H1 (cell line): ENCODE results near the gene TRIM44. TPM values are rescaled to one million over a fixed set of nuclear protein-coding genes. Genes with fewer than 3 reads are reported as not detected.

Source experiments
- CTCF ChIA-PET: fragments of 300-600 bp; sonication (Branson Sonifier 250); formaldehyde crosslinking; loops from one replicate; lab custom pipeline; 2021; ENCODE audit not compliant: partially characterized antibody; lab: Charles Lee
- POLR2A ChIA-PET: fragments of 300-600 bp; sonication (Branson Sonifier 250); formaldehyde crosslinking; loops from one replicate; lab custom pipeline; 2021; ENCODE audit warnings: inconsistent platforms; ENCODE audit not compliant: partially characterized antibody; lab: Charles Lee
- DNase-seq, 2 experiments: peaks; one replicate each; pipeline versions ENCODE4 v3.0.0 to v3.0.0-alpha.2; 2010 to 2022; ENCODE audit warnings: low spot score in 2 of 2, low read depth in 1 of 2, mixed read lengths in 1 of 2
- FAIRE-seq: peaks from 2 replicates; lab custom pipeline; 2011; peaks lifted over from hg19 to GRCh38; lab: Jason Lieb, UNC
- H2AFZ ChIP-seq: 2 replicates; pipeline ENCODE4 v1.8.1; 2012; ENCODE audit warnings: low read length, inconsistent platforms
- H2AK5ac ChIP-seq: 2 replicates; pipeline ENCODE4 v1.6.1; 2013; ENCODE audit warnings: low read depth, low read length
- H2BK120ac ChIP-seq: replicated peaks from 2 replicates; pipeline ENCODE3; 2013; ENCODE audit warnings: low read depth, low read length, inconsistent platforms
- H2BK12ac ChIP-seq: 2 replicates; pipeline ENCODE4 v1.6.1; 2013; ENCODE audit warnings: low read depth, low read length
- H2BK15ac ChIP-seq: 2 replicates; pipeline ENCODE4 v1.6.1; 2013; ENCODE audit warnings: low read length
- H2BK20ac ChIP-seq: 2 replicates; pipeline ENCODE4 v1.6.1; 2013; ENCODE audit warnings: low read length
- H2BK5ac ChIP-seq: 2 replicates; pipeline ENCODE4 v1.6.1; 2013; ENCODE audit warnings: low read depth, low read length
- H3K14ac ChIP-seq: 2 replicates; pipeline ENCODE4 v1.6.1; 2013; ENCODE audit warnings: inconsistent platforms; ENCODE audit not compliant: insufficient read length
- H3K18ac ChIP-seq: 2 replicates; pipeline ENCODE4 v1.6.1; 2013; ENCODE audit warnings: low read length; ENCODE audit errors: extremely low read depth
- H3K23ac ChIP-seq: 2 replicates; pipeline ENCODE4 v1.6.1; 2013; ENCODE audit warnings: inconsistent platforms; ENCODE audit not compliant: insufficient read length
- H3K23me2 ChIP-seq: 2 replicates; pipeline ENCODE4 v1.6.1; 2013; ENCODE audit warnings: low read depth, low read length
- H3K27ac ChIP-seq: 2 replicates; pipeline ENCODE4 v1.6.1; 2011; ENCODE audit warnings: low read depth, low read length, inconsistent platforms
- H3K27me3 ChIP-seq, 4 experiments: replicated peaks in 1 of 4; 1 replicate in 1 of 4; 2 replicates in 3 of 4; pipeline versions ENCODE4 v1.6.1 to v1.8.1; 2011 to 2013; ENCODE audit warnings: low read length in 3 of 4, mild to moderate bottlenecking in 3 of 4, inconsistent platforms in 2 of 4, mixed read lengths in 2 of 4, moderate library complexity in 1 of 4; ENCODE audit not compliant: control insufficient read depth in 3 of 4, insufficient read depth in 3 of 4; ENCODE audit errors: extremely low read depth in 1 of 4
- H3K36me3 ChIP-seq, 4 experiments: 2 replicates each; pipeline versions ENCODE4 v1.6.1 to v1.8.1; 2011 to 2013; ENCODE audit warnings: mild to moderate bottlenecking in 4 of 4, low read length in 3 of 4, moderate library complexity in 2 of 4, control low read depth in 1 of 4, inconsistent platforms in 1 of 4; ENCODE audit not compliant: insufficient read depth in 4 of 4, control insufficient read depth in 2 of 4
- H3K4ac ChIP-seq: replicated peaks from 2 replicates; pipeline ENCODE3; 2013; ENCODE audit warnings: low read length, low read depth, mixed read lengths, inconsistent platforms; ENCODE audit not compliant: insufficient read length
- H3K4me1 ChIP-seq, 4 experiments: replicated peaks in 1 of 4; 1 replicate in 1 of 4; 2 replicates in 3 of 4; pipeline versions ENCODE4 v1.6.1 to v1.8.1; 2011 to 2013; ENCODE audit warnings: low read length in 3 of 4, inconsistent platforms in 2 of 4, mixed read lengths in 1 of 4; ENCODE audit not compliant: insufficient read depth in 4 of 4, control insufficient read depth in 3 of 4
- H3K4me2 ChIP-seq, 2 experiments: 2 replicates each; pipeline versions ENCODE4 v1.6.1 to v1.8.1; 2011 to 2013; ENCODE audit warnings: low read depth in 2 of 2, low read length in 2 of 2, control low read depth in 1 of 2, inconsistent platforms in 1 of 2, mild to moderate bottlenecking in 1 of 2; ENCODE audit not compliant: insufficient read depth in 1 of 2
- H3K4me3 ChIP-seq, 4 experiments: fragments of 200-600, 300-600 bp in 1 of 4; sonication (generic), shearing (Covaris generic), sonication (Bioruptor Twin) in 1 of 4; 2 replicates each; pipeline versions ENCODE4 v1.5.1 to v1.8.1; 2011 to 2016; ENCODE audit warnings: low read length in 4 of 4, low read depth in 3 of 4, control low read depth in 2 of 4, inconsistent platforms in 2 of 4, mild to moderate bottlenecking in 2 of 4, mixed read lengths in 1 of 4, moderate library complexity in 1 of 4; ENCODE audit not compliant: insufficient read depth in 2 of 4; ENCODE audit errors: extremely low read depth in 1 of 4
- H3K56ac ChIP-seq: replicated peaks from 2 replicates; pipeline ENCODE3; 2013; ENCODE audit warnings: low read depth, mild to moderate bottlenecking, mixed read lengths, low read length, inconsistent platforms; ENCODE audit not compliant: insufficient read length
- H3K79me1 ChIP-seq: 2 replicates; pipeline ENCODE4 v1.6.1; 2013; ENCODE audit warnings: low read depth, low read length, control low read depth
- H3K79me2 ChIP-seq, 2 experiments: 2 replicates each; pipeline versions ENCODE4 v1.6.1 to v1.8.1; 2012 to 2013; ENCODE audit warnings: low read length in 2 of 2, mild to moderate bottlenecking in 2 of 2, inconsistent platforms in 1 of 2; ENCODE audit not compliant: insufficient read depth in 2 of 2, control insufficient read depth in 1 of 2
- H3K9ac ChIP-seq, 4 experiments: replicated peaks in 1 of 4; 1 replicate in 1 of 4; 2 replicates in 3 of 4; pipeline versions ENCODE4 v1.6.1 to v1.8.1; 2011 to 2013; ENCODE audit warnings: low read depth in 3 of 4, low read length in 3 of 4, control low read depth in 2 of 4, mild to moderate bottlenecking in 2 of 4, moderate library complexity in 2 of 4, inconsistent platforms in 1 of 4; ENCODE audit errors: extremely low read depth in 1 of 4
- H3K9me3 ChIP-seq, 2 experiments: 2 replicates each; pipeline versions ENCODE4 v1.6.1 to v1.8.1; 2012 to 2013; ENCODE audit warnings: mild to moderate bottlenecking in 2 of 2, moderate library complexity in 2 of 2, control low read depth in 1 of 2, inconsistent platforms in 1 of 2, low read depth in 1 of 2, low read length in 1 of 2, mixed read lengths in 1 of 2; ENCODE audit not compliant: insufficient read depth in 2 of 2
- H4K20me1 ChIP-seq, 2 experiments: replicated peaks in 1 of 2; 2 replicates each; pipeline versions ENCODE3 to v1.8.1; 2011 to 2013; ENCODE audit warnings: inconsistent platforms in 2 of 2, low read length in 2 of 2, mild to moderate bottlenecking in 1 of 2; ENCODE audit not compliant: insufficient read depth in 2 of 2, control insufficient read depth in 1 of 2
- H4K5ac ChIP-seq: 2 replicates; pipeline ENCODE4 v1.6.1; 2013; ENCODE audit warnings: low read length, low read depth, mixed read lengths, inconsistent platforms; ENCODE audit not compliant: insufficient read length
- H4K8ac ChIP-seq: 2 replicates; pipeline ENCODE4 v1.8.0; 2013; ENCODE audit warnings: mild to moderate bottlenecking, moderate library complexity, low read length, inconsistent platforms; ENCODE audit not compliant: insufficient read depth; ENCODE audit errors: extremely low read depth
- H4K91ac ChIP-seq: replicated peaks from 2 replicates; pipeline ENCODE3; 2013; ENCODE audit warnings: low read length, mixed read lengths, inconsistent platforms; ENCODE audit not compliant: insufficient read length
- KDM4A ChIP-seq: IDR thresholded peaks from one replicate; pipeline ENCODE4 v1.7.1; 2012; ENCODE audit warnings: low read depth, mild to moderate bottlenecking, moderate library complexity, low read length, inconsistent platforms; ENCODE audit not compliant: severe bottlenecking
- MAFK ChIP-seq: IDR thresholded peaks from 2 replicates; pipeline ENCODE4 v1.6.1; 2012; ENCODE audit warnings: low read depth, mild to moderate bottlenecking, improper control_type of control experiment, low read length
- NRF1 ChIP-seq: IDR thresholded peaks from 2 replicates; pipeline ENCODE4 v1.6.1; 2011; ENCODE audit warnings: mild to moderate bottlenecking, low read depth, low read length, improper control_type of control experiment
- SP4 ChIP-seq: IDR thresholded peaks from 2 replicates; pipeline ENCODE4 v1.6.1; 2012; ENCODE audit warnings: low read length, inconsistent platforms
- WGBS, 2 experiments: shearing (Covaris generic) in 1 of 2; methylation state at CpG; one replicate each; pipeline versions ENCODE4 v1.1.6 to v1.1.7; 2013 to 2015; ENCODE audit warnings: low lambda C conversion rate in 2 of 2, mixed read lengths in 2 of 2, inconsistent platforms in 1 of 2, low coverage in 1 of 2, missing lambda C conversion rate in 1 of 2; ENCODE audit not compliant: insufficient replicate concordance in 2 of 2, insufficient coverage in 1 of 2, insufficient read length in 1 of 2; ENCODE audit errors: extremely low coverage in 1 of 2, missing lambda C conversion rate in 1 of 2; 5-methylcytosine and 5-hydroxymethylcytosine counted together
- polyA plus RNA-seq, 7 experiments: library from polyadenylated mRNA; depleted of rRNA in 3 of 7; stranded (reverse) in 5 of 7; unstranded in 2 of 7; fragments of >200 nt in 5 of 7; fragments of 200-250 nt in 2 of 7; gene quantifications; 1 replicate in 5 of 7; 2 replicates in 1 of 7; 4 replicates in 1 of 7; pipeline versions ENCODE4 v1.2.1 to v1.2.3, GENCODE V29; 2011 to 2013; ENCODE audit warnings: missing spikeins in 2 of 7, mixed read lengths in 2 of 7
- total RNA-seq: library from RNA; stranded (reverse); fragmentation: NEBNext Ultra II Directional; extraction: Animal tissue kit (Norgen Biotek cat#: 25700); gene quantifications from 2 replicates; pipeline ENCODE4 v1.2.1, GENCODE V29; 2021
- TF ChIP-seq, protein P1 (sequence below), 3 experiments: IDR thresholded peaks; 1 replicate in 2 of 3; 2 replicates in 1 of 3; pipeline versions ENCODE4 v1.5.1 to v1.6.1; 2011; ENCODE audit warnings: low read length in 3 of 3, mild to moderate bottlenecking in 3 of 3, inconsistent platforms in 2 of 3, low read depth in 1 of 3, moderate library complexity in 1 of 3; ENCODE audit not compliant: insufficient read depth in 1 of 3; ENCODE audit errors: control extremely low read depth in 1 of 3

Gene TRIM44
- total and polyA plus RNA-seq, 2 of the 8 experiments (the other 6 are each of a cell fraction or from before 2014, with no cell fraction given) = 13.9 to 34.4 TPM

DNA sequence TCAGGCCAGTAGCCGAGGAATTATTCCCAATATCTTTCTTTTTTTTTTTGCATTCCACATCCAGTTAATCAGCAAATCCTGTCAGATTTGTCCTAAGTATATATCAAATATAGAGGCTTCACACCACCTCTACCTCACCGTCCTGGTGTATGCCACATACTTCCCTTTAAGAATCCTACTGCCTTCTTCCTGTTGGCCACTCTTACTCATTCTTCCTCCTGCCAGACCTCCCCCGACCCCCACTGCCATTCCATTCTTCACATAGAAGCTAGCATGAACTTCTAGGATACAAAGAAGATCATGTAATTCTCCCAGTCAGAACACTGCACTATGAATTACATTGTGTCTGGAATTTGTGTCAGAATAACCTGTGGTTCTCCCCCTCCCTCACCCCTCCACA, 89.5 kb downstream of the TRIM44 start:
- H3K36me3 ChIP-seq = no peaks in the 10 kb centered on the region
- DNase-seq = no peak
- TF ChIP-seq NRF1 (no peak), MAFK (no peak), SP4 (no peak), KDM4A (no peak)
- TF ChIP-seq, protein P1, sequence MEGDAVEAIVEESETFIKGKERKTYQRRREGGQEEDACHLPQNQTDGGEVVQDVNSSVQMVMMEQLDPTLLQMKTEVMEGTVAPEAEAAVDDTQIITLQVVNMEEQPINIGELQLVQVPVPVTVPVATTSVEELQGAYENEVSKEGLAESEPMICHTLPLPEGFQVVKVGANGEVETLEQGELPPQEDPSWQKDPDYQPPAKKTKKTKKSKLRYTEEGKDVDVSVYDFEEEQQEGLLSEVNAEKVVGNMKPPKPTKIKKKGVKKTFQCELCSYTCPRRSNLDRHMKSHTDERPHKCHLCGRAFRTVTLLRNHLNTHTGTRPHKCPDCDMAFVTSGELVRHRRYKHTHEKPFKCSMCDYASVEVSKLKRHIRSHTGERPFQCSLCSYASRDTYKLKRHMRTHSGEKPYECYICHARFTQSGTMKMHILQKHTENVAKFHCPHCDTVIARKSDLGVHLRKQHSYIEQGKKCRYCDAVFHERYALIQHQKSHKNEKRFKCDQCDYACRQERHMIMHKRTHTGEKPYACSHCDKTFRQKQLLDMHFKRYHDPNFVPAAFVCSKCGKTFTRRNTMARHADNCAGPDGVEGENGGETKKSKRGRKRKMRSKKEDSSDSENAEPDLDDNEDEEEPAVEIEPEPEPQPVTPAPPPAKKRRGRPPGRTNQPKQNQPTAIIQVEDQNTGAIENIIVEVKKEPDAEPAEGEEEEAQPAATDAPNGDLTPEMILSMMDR (IDR thresholded peaks at IDR 0.05; ENCODE audit: control extremely low read depth in 1 of 3, insufficient read depth in 1 of 3, low read depth in 1 of 3, low read length in 3 of 3) = no peak
- H4K91ac ChIP-seq = no peak overlapping the region
- 88% methylated on average over 3 of the region's 3 CpGs; no CpG with 5 or more reads in 1 of the 2 experiments for WGBS, 2 experiments
- no peak overlapping the region for H3K4ac ChIP-seq
- CTCF ChIA-PET = interaction anchor here (0.9 kb wide), 1 partner anchor 205 kb away, joined by 3 read pairs; no protein-coding TSS in a partner anchor
- H3K4me2 ChIP-seq = no peak overlapping the region
- no peaks in the 10 kb centered on the region for H3K79me1 ChIP-seq
- FAIRE-seq = no peak
- POLR2A ChIA-PET = interaction anchor here (0.6 to 1.1 kb wide), 2 partner anchors 10 to 20 kb away, joined by 3 read pairs; no protein-coding TSS in a partner anchor
- H3K27me3 ChIP-seq = no peaks in the 10 kb centered on the region
- no peak overlapping the region for H2BK15ac ChIP-seq
- no peak overlapping the region for H2AFZ ChIP-seq
- no peaks in the 10 kb centered on the region for H3K23me2 ChIP-seq
- H3K18ac ChIP-seq = no peak overlapping the region
- H4K20me1 ChIP-seq = no peaks in the 10 kb centered on the region
- H4K8ac ChIP-seq = no peak overlapping the region
- no peak overlapping the region for H3K56ac ChIP-seq
- no peak overlapping the region for H2AK5ac ChIP-seq
- H4K5ac ChIP-seq = no peak overlapping the region
- H3K14ac ChIP-seq = no peak overlapping the region
- peaks cover 0 to 6% (median under 1%) of the 10 kb centered on the region in 4 experiments; a peak in 2 of 7 replicates for H3K4me1 ChIP-seq
- H3K9ac ChIP-seq = no peak overlapping the region
- H2BK20ac ChIP-seq = no peak overlapping the region
- H3K9me3 ChIP-seq = no peaks in the 10 kb centered on the region
- no peak overlapping the region for H3K27ac ChIP-seq
- no peak overlapping the region for H3K23ac ChIP-seq
- no peak overlapping the region for H2BK12ac ChIP-seq
- no peaks in the 10 kb centered on the region for H3K79me2 ChIP-seq
- no peak overlapping the region for H3K4me3 ChIP-seq
- H2BK5ac ChIP-seq = no peak overlapping the region
- H2BK120ac ChIP-seq = no peak overlapping the region
